Activated CD4-positive, alpha-beta T cell treated with anti-CD3 and anti-CD28 coated beads for 36 hours (primary cell): ENCODE data around the gene SRBD1. TPM values are rescaled to one million over a fixed set of nuclear protein-coding genes. Genes with fewer than 3 reads are reported as not detected.

Source experiments
- ATAC-seq: fragments of 200-7000 bp; cut with Tn5 transposase; one replicate; pipeline ENCODE4 v1.10.0; 2021; ENCODE audit warnings: mild to moderate bottlenecking, moderate library complexity
- CTCF ChIA-PET: fragments of 350-600 bp; sonication (Branson Sonifier 250); formaldehyde crosslinking; loops from one replicate; lab custom pipeline; 2021; ENCODE audit warnings: antibody characterized with exemption; lab: Charles Lee
- POLR2A ChIA-PET: fragments of 350-600 bp; sonication (Branson Sonifier 250); formaldehyde crosslinking; loops from one replicate; lab custom pipeline; 2021; ENCODE audit warnings: antibody characterized with exemption, inconsistent platforms; lab: Charles Lee
- DNase-seq: peaks from one replicate; pipeline ENCODE4 v3.0.0-alpha.2; 2020
- H3K27ac Mint-ChIP-seq: one replicate; pipeline ENCODE4 v1.8.0; 2021; ENCODE audit warnings: mixed read lengths
- H3K27me3 Mint-ChIP-seq: one replicate; pipeline ENCODE4 v1.8.0; 2021; ENCODE audit warnings: mixed read lengths
- H3K36me3 Mint-ChIP-seq: one replicate; pipeline ENCODE4 v1.8.0; 2021; ENCODE audit warnings: low read depth, mixed read lengths
- H3K4me1 Mint-ChIP-seq: one replicate; pipeline ENCODE4 v1.8.0; 2021; ENCODE audit warnings: mixed read lengths
- H3K4me3 Mint-ChIP-seq: one replicate; pipeline ENCODE4 v1.8.0; 2021; ENCODE audit warnings: mild to moderate bottlenecking, moderate library complexity, mixed read lengths
- H3K9me3 Mint-ChIP-seq: one replicate; pipeline ENCODE4 v1.8.0; 2021; ENCODE audit warnings: low read depth, mixed read lengths
- intact Hi-C, 2 experiments: fragments of 100-400 bp; cut with DNase I in 1 of 2; cut with micrococcal nuclease in 1 of 2; formaldehyde crosslinking; loops; one replicate each; pipeline versions ENCODE4 v1.14.2 to v1.15.1; 2022 to 2024; cut with DNase I, micrococcal nuclease
- total RNA-seq, 2 experiments: library from RNA; stranded (reverse); gene quantifications; one replicate each; pipeline ENCODE4 v1.2.3, GENCODE V29; 2021

SRBD1 gene
- total RNA-seq, 2 experiments from 2014 or later = 19.2 to 25.0 TPM

GRCh38 chr2:45648636-45649035 is 37.6 kb upstream of the SRBD1 start:
- intact Hi-C loops = no loop called here
- ChIA-PET POLR2A (no interaction called here), CTCF (interaction anchor here (7.7 kb wide), 1 partner anchor 131 kb away, joined by 63 read pairs; no protein-coding TSS in a partner anchor)
- Mint-ChIP-seq H3K27me3 (peaks cover 10% of the 10 kb centered on the region), H3K4me1 (peaks cover 21% of the 10 kb centered on the region), H3K36me3 (peaks cover 7% of the 10 kb centered on the region), H3K27ac (no peak overlapping the region), H3K9me3 (no peaks in the 10 kb centered on the region), H3K4me3 (no peak overlapping the region)
- DNase-seq = no peak
- no peak for ATAC-seq

GRCh38 chr2:45647986-45648520 is 37.0 kb upstream of the SRBD1 start:
- ATAC-seq = no peak

GRCh38 chr2:45647356-45647755 is 36.3 kb upstream of the SRBD1 start:
- CTCF ChIA-PET = interaction anchor here (1.0 to 7.7 kb wide), 3 partner anchors 9 to 135 kb away, joined by 3 to 63 read pairs (median 3); no protein-coding TSS in a partner anchor
- ATAC-seq (no peak), DNase-seq (no peak)
- Mint-ChIP-seq H3K9me3 (no peaks in the 10 kb centered on the region), H3K4me3 (no peak overlapping the region), H3K4me1 (peaks cover 15% of the 10 kb centered on the region), H3K27ac (no peak overlapping the region), H3K27me3 (peaks cover 10% of the 10 kb centered on the region), H3K36me3 (peaks cover 4% of the 10 kb centered on the region)
- POLR2A ChIA-PET = no interaction called here
- intact Hi-C loops = no loop called here

More at GRCh38 chr2:45647986-45648520, 37.0 kb upstream of the SRBD1 start:
- DNase-seq = no peak
- ChIA-PET POLR2A (no interaction called here), CTCF (interaction anchor here (1.2 to 7.7 kb wide), 2 partner anchors 10 to 131 kb away, joined by 3 to 63 read pairs; no protein-coding TSS in a partner anchor)
- Mint-ChIP-seq H3K36me3 (peaks cover 7% of the 10 kb centered on the region), H3K27ac (no peak overlapping the region), H3K4me1 (peaks cover 21% of the 10 kb centered on the region), H3K9me3 (no peaks in the 10 kb centered on the region), H3K27me3 (peaks cover 12% of the 10 kb centered on the region), H3K4me3 (no peak overlapping the region)
- intact Hi-C loops = no loop called here

GRCh38 chr2:45646289-45646688 is 35.2 kb upstream of the SRBD1 start:
- Mint-ChIP-seq H3K27me3 (peaks cover 16% of the 10 kb centered on the region), H3K4me1 (peaks cover 10% of the 10 kb centered on the region), H3K9me3 (no peaks in the 10 kb centered on the region), H3K36me3 (peaks cover 1% of the 10 kb centered on the region), H3K4me3 (no peak overlapping the region), H3K27ac (no peak overlapping the region)
- no peak for DNase-seq
- ChIA-PET CTCF (interaction anchor here (0.6 to 7.7 kb wide), 4 partner anchors 61 to 329 kb away, joined by 3 to 63 read pairs (median 3); no protein-coding TSS in a partner anchor), POLR2A (no interaction called here)
- intact Hi-C loops = no loop called here
- ATAC-seq = no peak

GRCh38 chr2:45643543-45644542 is 32.8 kb upstream of the SRBD1 start:
- Mint-ChIP-seq H3K36me3 (no peaks in the 10 kb centered on the region), H3K27me3 (peaks cover 20% of the 10 kb centered on the region), H3K4me1 (peaks cover 3% of the 10 kb centered on the region), H3K4me3 (peak overlapping the region; percentile 32), H3K9me3 (no peaks in the 10 kb centered on the region), H3K27ac (no peak overlapping the region)
- DNase-seq = peak; percentile 84
- ChIA-PET POLR2A (interaction anchor here (0.6 kb wide), 1 partner anchor 662 kb away, joined by 3 read pairs; no protein-coding TSS in a partner anchor), CTCF (interaction anchor here (0.6 to 7.7 kb wide), 15 partner anchors 10 to 1275 kb away, joined by 3 to 63 read pairs (median 4); no protein-coding TSS in a partner anchor)
- ATAC-seq = peak; percentile 99
- intact Hi-C loops = loop anchor here (1.0 to 5.0 kb wide), 4 partner anchors 134 to 723 kb away; no protein-coding TSS in a partner anchor

GRCh38 chr2:45643095-45643494 is 32.0 kb upstream of the SRBD1 start:
- no peak for ATAC-seq
- no peak for DNase-seq
- ChIA-PET CTCF (interaction anchor here (0.6 to 2.6 kb wide), 6 partner anchors 10 to 802 kb away, joined by 3 to 33 read pairs (median 4); no protein-coding TSS in a partner anchor), POLR2A (interaction anchor here (0.6 kb wide), 1 partner anchor 661 kb away, joined by 3 read pairs; no protein-coding TSS in a partner anchor)
- H3K4me3 Mint-ChIP-seq = peak overlapping the region; percentile 32
- H3K9me3 Mint-ChIP-seq = no peaks in the 10 kb centered on the region
- peaks cover 3% of the 10 kb centered on the region for H3K4me1 Mint-ChIP-seq
- no peaks in the 10 kb centered on the region for H3K36me3 Mint-ChIP-seq
- intact Hi-C loops = loop anchor here (1.0 to 5.0 kb wide), 4 partner anchors 135 to 724 kb away; no protein-coding TSS in a partner anchor
- peaks cover 20% of the 10 kb centered on the region for H3K27me3 Mint-ChIP-seq
- no peak overlapping the region for H3K27ac Mint-ChIP-seq

- ChIA-PET CTCF (interaction anchor here (1.4 kb wide), 2 partner anchors 10 to 15 kb away, joined by 3 to 4 read pairs; no protein-coding TSS in a partner anchor), POLR2A (no interaction called here)
- Mint-ChIP-seq H3K4me3 (no peak overlapping the region), H3K36me3 (no peaks in the 10 kb centered on the region), H3K4me1 (peaks cover 5% of the 10 kb centered on the region), H3K27me3 (peaks cover 28% of the 10 kb centered on the region), H3K27ac (no peak overlapping the region), H3K9me3 (no peaks in the 10 kb centered on the region)
- DNase-seq (no peak), ATAC-seq (no peak)
- intact Hi-C loops = loop anchor here in 1 of 2 experiments (5.0 kb wide), 2 partner anchors 352 to 727 kb away; no protein-coding TSS in a partner anchor
Measured at GRCh38 chr2:45640576-45640975, 29.5 kb upstream of the SRBD1 start.

GRCh38 chr2:45637440-45637839 is 26.4 kb upstream of the SRBD1 start:
- Mint-ChIP-seq H3K27ac (no peak overlapping the region), H3K4me1 (peaks cover 2% of the 10 kb centered on the region), H3K27me3 (peaks cover 24% of the 10 kb centered on the region), H3K4me3 (no peak overlapping the region), H3K36me3 (no peaks in the 10 kb centered on the region), H3K9me3 (no peaks in the 10 kb centered on the region)
- ChIA-PET CTCF (no interaction called here), POLR2A (no interaction called here)
- intact Hi-C loops = no loop called here
- DNase-seq (no peak), ATAC-seq (peak; percentile 44)

GRCh38 chr2:45636008-45636407 is 24.9 kb upstream of the SRBD1 start:
- Mint-ChIP-seq H3K9me3 (no peaks in the 10 kb centered on the region), H3K4me3 (no peak overlapping the region), H3K4me1 (peaks cover 2% of the 10 kb centered on the region), H3K27ac (no peak overlapping the region), H3K27me3 (peaks cover 19% of the 10 kb centered on the region), H3K36me3 (no peaks in the 10 kb centered on the region)
- ChIA-PET CTCF (no interaction called here), POLR2A (no interaction called here)
- ATAC-seq (no peak), DNase-seq (no peak)
- intact Hi-C loops = no loop called here

GRCh38 chr2:45634223-45634622 is 23.2 kb upstream of the SRBD1 start:
- POLR2A ChIA-PET = no interaction called here

GRCh38 chr2:45631955-45632354 is 20.9 kb upstream of the SRBD1 start:
- Mint-ChIP-seq H3K36me3 (no peaks in the 10 kb centered on the region), H3K9me3 (no peaks in the 10 kb centered on the region), H3K27me3 (peaks cover 11% of the 10 kb centered on the region), H3K27ac (no peak overlapping the region), H3K4me1 (no peaks in the 10 kb centered on the region), H3K4me3 (no peak overlapping the region)
- intact Hi-C loops = no loop called here
- POLR2A ChIA-PET = no interaction called here
- no peak for DNase-seq
- CTCF ChIA-PET = interaction anchor here (1.1 kb wide), 1 partner anchor 147 kb away, joined by 3 read pairs; no protein-coding TSS in a partner anchor
- no peak for ATAC-seq

More at GRCh38 chr2:45634223-45634622, 23.2 kb upstream of the SRBD1 start:
- H3K27me3 Mint-ChIP-seq = peaks cover 18% of the 10 kb centered on the region
- no peak overlapping the region for H3K4me3 Mint-ChIP-seq
- peaks cover 2% of the 10 kb centered on the region for H3K4me1 Mint-ChIP-seq
- no peaks in the 10 kb centered on the region for H3K36me3 Mint-ChIP-seq
- no peak for ATAC-seq
- H3K9me3 Mint-ChIP-seq = no peaks in the 10 kb centered on the region
- no peak overlapping the region for H3K27ac Mint-ChIP-seq
- CTCF ChIA-PET = interaction anchor here (0.8 to 1.1 kb wide), 2 partner anchors 145 to 147 kb away, joined by 3 to 4 read pairs; no protein-coding TSS in a partner anchor
- no peak for DNase-seq
- intact Hi-C loops = no loop called here
